GM13977 (cell line): ENCODE results near the gene ANKRD13C.

ENCODE experiments used
- DNase-seq: peaks from one replicate; pipeline ENCODE4 v3.0.0; 2012; ENCODE audit warnings: low spot score
- CTCF ChIP-seq: IDR thresholded peaks from 2 replicates; pipeline ENCODE4 v1.5.1; 2012; ENCODE audit warnings: mild to moderate bottlenecking, control low read depth; ENCODE audit not compliant: insufficient read depth; ENCODE audit errors: extremely low read depth, missing control alignments
- in situ Hi-C: fragments of 300-500 bp; cut with MboI; formaldehyde crosslinking; loops from one replicate; pipeline ENCODE4 v1.12.0; 2022; ENCODE audit warnings: low sequenced_read_pairs, low pct_unique_long_range_greater_than_20kb, mixed read lengths, inconsistent platforms; ENCODE audit not compliant: unreplicated experiment

The ANKRD13C gene

GRCh38 chr1:70222716-70223235, 131.7 kb downstream of the ANKRD13C start:
- in situ Hi-C loops = no loop called here
- DNase-seq = no peak
- TF ChIP-seq CTCF = no peak

- no peak for TF ChIP-seq CTCF
- in situ Hi-C loops = no loop called here
- peak; percentile 90 for DNase-seq
Observed at GRCh38 chr1:70221238-70222121, 133.0 kb downstream of the ANKRD13C start, which contains the start of gene SRSF11. TSS of gene SRSF11 (plus strand) at chr1:70221380. CDS start at chr1:70221637, 257 bp downstream.

GRCh38 chr1:70220517-70221237, 133.8 kb downstream of the ANKRD13C start:
- DNase-seq = no peak
- no peak for TF ChIP-seq CTCF
- in situ Hi-C loops = no loop called here

GRCh38 chr1:70220015-70220414, 134.5 kb downstream of the ANKRD13C start:
- peak; percentile 13 for DNase-seq
- no peak for TF ChIP-seq CTCF
- in situ Hi-C loops = no loop called here

GRCh38 chr1:70211541-70211940, 143.0 kb downstream of the ANKRD13C start:
- in situ Hi-C loops = no loop called here
- no peak for TF ChIP-seq CTCF
- no peak for DNase-seq

- in situ Hi-C loops = no loop called here
- DNase-seq = no peak
- no peak for TF ChIP-seq CTCF
Observed at GRCh38 chr1:70210820-70211219, 143.7 kb downstream of the ANKRD13C start.
